ENCODE data around the gene GATAD2A.

GATAD2A gene

DNA sequence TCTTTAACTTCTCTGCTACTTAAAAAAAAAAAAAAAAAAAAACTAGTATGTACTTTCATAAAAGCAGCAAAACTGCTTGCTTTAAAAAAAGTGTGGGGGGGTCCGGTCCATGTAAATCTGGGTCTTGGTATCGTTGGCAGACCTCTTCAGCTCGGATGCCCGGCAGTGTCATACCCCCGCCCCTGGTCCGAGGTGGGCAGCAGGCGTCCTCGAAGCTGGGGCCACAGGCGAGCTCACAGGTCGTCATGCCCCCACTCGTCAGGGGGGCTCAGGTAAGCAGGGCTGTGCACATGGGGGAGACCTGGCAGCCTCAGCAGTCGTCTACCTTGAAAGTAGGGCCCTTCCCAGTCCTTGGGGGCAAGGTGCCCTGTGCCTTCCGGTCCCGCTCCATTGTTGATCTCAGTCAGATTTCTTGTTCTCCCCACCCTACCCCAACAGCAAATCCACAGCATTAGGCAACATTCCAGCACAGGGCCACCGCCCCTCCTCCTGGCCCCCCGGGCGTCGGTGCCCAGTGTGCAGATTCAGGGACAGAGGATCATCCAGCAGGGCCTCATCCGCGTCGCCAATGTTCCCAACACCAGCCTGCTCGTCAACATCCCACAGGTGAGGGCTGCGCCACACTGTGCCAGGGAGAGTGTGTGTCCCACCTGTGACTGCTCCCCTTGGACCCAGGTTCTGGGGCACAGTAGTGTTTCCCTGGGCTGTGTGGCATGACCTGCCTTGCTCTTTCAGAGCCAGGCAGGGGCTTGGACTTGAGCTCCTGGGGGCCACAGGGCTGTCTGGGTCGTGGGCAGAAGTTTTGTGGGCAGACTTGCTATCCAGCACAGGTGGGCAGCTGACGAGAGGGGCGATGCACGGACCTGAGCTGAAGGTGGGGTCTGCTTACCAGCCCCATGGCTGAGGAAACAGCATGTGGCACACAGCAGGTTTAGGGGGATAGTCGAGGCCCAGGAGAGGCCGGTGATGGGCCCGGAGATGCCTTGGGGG, 90.4 kb downstream of the GATAD2A start:
- DNase-seq (ENCODE audit: low read depth, low spot score): no peak
- no peak overlapping the region for H3K4me3 ChIP-seq (ENCODE audit: low read length)

GRCh38 chr19:19498255-19498991, 92.9 kb downstream of the GATAD2A start:
- no peak for DNase-seq (ENCODE audit: low read depth, low spot score)
- H3K4me3 ChIP-seq (ENCODE audit: low read length): no peak overlapping the region

DNA sequence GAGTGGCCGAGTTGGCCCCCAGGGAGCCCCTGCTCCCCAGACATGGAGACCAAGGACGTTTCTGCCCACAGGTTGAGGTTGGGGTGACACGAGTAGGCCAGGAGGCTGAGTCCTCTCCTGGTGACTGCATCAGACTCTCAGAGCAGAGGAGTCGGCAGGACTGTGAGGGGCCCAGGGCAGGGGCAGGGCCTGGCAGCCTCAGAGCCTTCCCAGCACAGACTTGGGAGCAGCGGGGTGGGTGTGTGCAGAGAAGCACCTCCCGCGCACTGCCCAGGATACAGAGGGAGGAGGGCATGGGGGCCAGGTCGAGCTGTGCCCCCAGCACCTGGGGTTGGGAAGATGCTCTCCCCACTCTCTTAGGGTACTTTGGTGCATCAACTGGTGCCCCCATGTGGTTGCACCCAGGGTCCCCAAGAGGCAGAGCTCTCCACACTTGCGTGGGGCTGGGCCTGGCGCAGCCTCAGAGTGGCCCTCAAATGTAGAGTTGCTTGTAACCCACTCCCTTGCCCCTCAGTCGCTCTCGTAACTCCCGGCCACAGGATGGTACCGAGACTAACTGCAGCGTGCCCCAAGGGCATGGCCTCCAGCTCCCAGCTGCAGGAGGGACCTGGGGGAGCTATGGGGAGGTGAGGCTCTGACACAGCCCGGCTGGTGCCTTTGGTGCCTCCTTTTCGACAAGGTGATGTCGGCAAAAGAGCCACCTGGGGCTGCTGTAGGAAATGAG, 94.0 kb downstream of the GATAD2A start:
- H3K4me3 ChIP-seq (ENCODE audit: low read length): no peak overlapping the region
- no peak for DNase-seq (ENCODE audit: low read depth, low spot score)

- no peak for DNase-seq (ENCODE audit: low read depth, low spot score)
- no peak overlapping the region for H3K4me3 ChIP-seq (ENCODE audit: low read length)
Observed at GRCh38 chr19:19500975-19501644, 95.6 kb downstream of the GATAD2A start.

GRCh38 chr19:19501798-19502197, 96.3 kb downstream of the GATAD2A start:
- H3K4me3 ChIP-seq (ENCODE audit: low read length): no peak overlapping the region
- DNase-seq (ENCODE audit: low read depth, low spot score): no peak

- H3K4me3 ChIP-seq (ENCODE audit: low read length): no peak overlapping the region
- DNase-seq (ENCODE audit: low read depth, low spot score): no peak
Observed at GRCh38 chr19:19502281-19502680, 96.8 kb downstream of the GATAD2A start.

GRCh38 chr19:19502808-19503602, 97.5 kb downstream of the GATAD2A start:
- H3K4me3 ChIP-seq (ENCODE audit: low read length): no peak overlapping the region
- DNase-seq (ENCODE audit: low read depth, low spot score): no peak

DNA sequence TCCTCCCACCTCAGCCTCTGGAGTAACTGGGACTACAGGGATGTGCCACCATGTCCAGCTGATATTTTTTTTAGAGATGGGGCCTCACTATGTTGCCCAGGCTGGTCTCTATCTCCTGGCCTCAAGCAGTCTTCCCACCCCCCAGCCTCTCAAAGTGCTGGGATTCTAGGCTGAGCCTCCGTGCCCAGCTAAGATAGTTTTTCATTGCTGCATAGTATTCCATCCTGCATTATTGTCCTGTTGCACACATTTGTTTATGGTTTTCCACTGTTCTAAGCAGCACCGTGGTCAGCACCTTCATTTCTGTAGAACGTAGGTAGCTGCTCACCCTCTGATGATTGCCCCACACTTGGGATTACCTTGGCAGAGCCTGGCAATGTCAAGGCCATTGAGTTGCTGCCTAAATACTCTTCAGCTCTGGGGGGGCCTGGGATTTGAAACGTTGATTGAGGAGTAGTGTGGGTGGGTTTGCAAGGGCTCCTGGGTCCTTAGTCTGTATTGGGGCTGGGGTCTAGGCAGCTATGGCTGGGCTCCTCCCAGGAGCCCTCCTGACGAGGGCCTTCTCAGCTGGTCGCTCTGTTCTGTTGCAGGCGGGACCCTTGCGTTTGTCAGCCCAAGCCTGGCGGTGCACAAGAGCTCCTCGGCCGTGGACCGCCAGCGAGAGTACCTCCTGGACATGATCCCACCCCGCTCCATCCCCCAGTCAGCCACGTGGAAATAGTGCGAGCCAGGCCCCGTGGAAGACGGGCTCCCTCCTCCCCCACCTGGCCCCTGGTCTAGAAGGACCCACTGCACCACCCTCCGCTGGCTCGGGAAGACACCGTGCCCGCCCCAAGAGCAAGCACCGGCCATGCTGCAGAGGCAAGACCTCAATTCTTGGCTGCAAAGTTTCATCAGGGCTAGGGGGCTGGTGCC, 99.5 kb downstream of the GATAD2A start:
- H3K4me3 ChIP-seq (ENCODE audit: low read length): no peak overlapping the region
- DNase-seq (ENCODE audit: low read depth, low spot score): no peak

GRCh38 chr19:19505669-19506326, 100.3 kb downstream of the GATAD2A start:
- no peak for DNase-seq (ENCODE audit: low read depth, low spot score)
- no peak overlapping the region for H3K4me3 ChIP-seq (ENCODE audit: low read length)

DNA sequence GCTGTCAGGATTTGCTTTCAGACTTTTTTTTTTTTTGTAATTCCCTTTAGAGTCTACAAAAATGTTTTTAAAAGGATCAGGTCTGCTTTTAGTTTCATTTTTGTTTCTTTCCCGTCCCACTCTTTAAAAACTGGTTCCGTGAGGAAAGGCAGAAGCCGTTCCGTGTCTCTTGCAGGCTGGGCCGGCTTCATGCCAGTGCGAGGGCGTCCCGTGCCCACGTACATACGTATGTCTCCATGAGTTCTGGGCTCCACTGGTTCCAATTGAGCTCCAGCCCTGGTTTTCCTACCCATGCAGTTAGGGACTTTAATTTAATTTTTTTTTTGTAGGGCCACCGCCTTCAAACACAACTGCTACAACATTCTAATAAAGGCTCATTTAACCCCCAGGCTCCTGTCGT, 101.1 kb downstream of the GATAD2A start:
- no peak for DNase-seq (ENCODE audit: low read depth, low spot score)
- no peak overlapping the region for H3K4me3 ChIP-seq (ENCODE audit: low read length)

GRCh38 chr19:19507354-19507753, 101.9 kb downstream of the GATAD2A start:
- no peak overlapping the region for H3K4me3 ChIP-seq (ENCODE audit: low read length)
- no peak for DNase-seq (ENCODE audit: low read depth, low spot score)

DNA sequence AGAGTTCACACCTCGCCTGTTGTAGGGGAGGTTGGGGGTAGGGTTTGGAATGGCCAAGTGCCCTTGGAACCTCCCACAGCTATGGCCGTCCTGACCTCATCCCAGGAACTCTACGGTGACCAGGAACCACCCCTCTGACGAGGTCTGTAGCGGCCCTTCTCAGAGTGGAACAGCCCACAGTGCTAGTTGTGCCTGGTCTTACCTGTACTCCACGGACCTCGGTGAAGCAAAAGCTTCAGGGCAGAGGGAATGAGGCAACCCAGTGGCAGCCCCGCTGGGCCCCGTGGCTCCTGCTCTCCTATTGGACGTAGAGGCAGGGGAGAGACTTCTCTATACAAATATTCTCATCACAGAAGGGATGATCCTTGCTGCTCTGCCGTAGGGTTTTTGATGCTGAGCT, 102.7 kb downstream of the GATAD2A start:
- no peak overlapping the region for H3K4me3 ChIP-seq (ENCODE audit: low read length)
- DNase-seq (ENCODE audit: low read depth, low spot score): no peak

GRCh38 chr19:19510432-19510831, 105.0 kb downstream of the GATAD2A start:
- no peak for DNase-seq (ENCODE audit: low read depth, low spot score)
- H3K4me3 ChIP-seq (ENCODE audit: low read length): no peak overlapping the region

GRCh38 chr19:19513682-19514081, 108.2 kb downstream of the GATAD2A start:
- H3K4me3 ChIP-seq (ENCODE audit: low read length): no peak overlapping the region
- DNase-seq (ENCODE audit: low read depth, low spot score): no peak

DNA sequence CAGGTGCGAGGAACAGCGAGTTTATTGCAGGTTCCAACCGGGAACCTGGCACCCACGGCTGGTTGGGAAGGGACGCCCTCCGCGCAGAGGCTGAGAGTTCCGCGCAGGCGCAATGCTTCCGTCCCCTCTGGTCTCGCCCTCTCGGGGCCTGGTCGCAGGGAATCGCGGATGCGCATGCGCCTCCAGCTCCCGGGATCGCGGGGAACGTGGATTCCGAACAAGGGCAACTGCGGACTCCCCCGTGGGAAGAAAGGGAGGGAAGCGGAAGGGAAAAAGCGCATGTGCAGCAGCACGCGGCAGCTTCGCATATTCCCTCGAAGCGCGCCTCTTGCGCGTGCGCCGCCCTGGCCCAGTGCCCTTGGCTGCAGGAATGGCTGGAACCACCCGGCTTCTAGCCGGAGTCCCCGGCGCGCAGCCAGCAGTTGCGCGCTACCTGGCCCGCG, 108.8 kb downstream of the GATAD2A start:
- H3K4me3 ChIP-seq (ENCODE audit: low read length): no peak overlapping the region
- DNase-seq (ENCODE audit: low read depth, low spot score): no peak

- H3K4me3 ChIP-seq (ENCODE audit: low read length): peak within 1 kb of the TSS; percentile 96
- DNase-seq (ENCODE audit: low read depth, low spot score): no peak
Observed at GRCh38 chr19:19514881-19515641, 109.6 kb downstream of the GATAD2A start, which contains the start of gene TSSK6. TSSK6 (minus strand) TSS chr19:19515548; CDS start chr19:19515427, 121 bp downstream.
